ENCODE measurements around the gene DUSP28.
A peak's percentile ranks its signal among the peaks of the same experiment; 100 is the strongest.

Gene DUSP28

GRCh38 chr2:240561325-240561971 lies 1.3 kb downstream of the DUSP28 start:
- peak; percentile 22 for DNase-seq

- DNase-seq = peak; percentile 14
Measured at GRCh38 chr2:240563231-240563630, 3.1 kb downstream of the DUSP28 start.

DNA sequence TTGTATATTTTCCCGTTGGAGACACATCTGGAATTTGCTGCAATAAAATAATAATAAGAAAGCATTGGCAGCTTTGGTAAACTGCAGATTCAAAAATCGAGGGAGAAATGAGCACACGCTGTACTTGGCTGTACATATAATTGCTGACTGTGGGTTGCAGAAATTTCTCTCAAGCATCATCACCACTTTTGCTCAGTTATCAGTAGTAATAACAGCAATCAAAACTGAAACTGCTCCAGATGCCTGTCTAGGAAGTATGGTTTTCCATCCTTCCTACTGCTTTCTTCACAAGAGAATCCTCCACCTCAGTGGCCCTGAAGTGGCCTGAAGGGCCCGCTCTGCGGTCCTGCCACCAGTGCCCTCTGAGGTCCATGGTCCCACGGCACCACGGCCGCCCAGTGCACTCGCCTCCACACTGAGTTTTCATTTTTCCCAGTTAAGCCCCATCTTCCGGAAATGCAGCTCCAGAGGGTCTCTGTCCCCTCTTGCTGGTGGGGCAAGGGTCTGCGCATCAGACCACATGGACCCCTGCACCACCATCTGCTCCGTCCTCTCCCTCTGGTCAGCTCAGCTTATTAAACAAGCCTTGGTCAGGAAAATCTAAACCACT lies 3.9 kb downstream of the DUSP28 start:
- DNase-seq = peak; percentile 14

- peak; percentile 36 for DNase-seq
Measured at GRCh38 chr2:240564561-240565332, 4.6 kb downstream of the DUSP28 start.

GRCh38 chr2:240565333-240566202 lies 5.4 kb downstream of the DUSP28 start:
- peak; percentile 88 for DNase-seq

GRCh38 chr2:240566203-240567136 lies 6.3 kb downstream of the DUSP28 start:
- peak; percentile 96 for DNase-seq

DNA sequence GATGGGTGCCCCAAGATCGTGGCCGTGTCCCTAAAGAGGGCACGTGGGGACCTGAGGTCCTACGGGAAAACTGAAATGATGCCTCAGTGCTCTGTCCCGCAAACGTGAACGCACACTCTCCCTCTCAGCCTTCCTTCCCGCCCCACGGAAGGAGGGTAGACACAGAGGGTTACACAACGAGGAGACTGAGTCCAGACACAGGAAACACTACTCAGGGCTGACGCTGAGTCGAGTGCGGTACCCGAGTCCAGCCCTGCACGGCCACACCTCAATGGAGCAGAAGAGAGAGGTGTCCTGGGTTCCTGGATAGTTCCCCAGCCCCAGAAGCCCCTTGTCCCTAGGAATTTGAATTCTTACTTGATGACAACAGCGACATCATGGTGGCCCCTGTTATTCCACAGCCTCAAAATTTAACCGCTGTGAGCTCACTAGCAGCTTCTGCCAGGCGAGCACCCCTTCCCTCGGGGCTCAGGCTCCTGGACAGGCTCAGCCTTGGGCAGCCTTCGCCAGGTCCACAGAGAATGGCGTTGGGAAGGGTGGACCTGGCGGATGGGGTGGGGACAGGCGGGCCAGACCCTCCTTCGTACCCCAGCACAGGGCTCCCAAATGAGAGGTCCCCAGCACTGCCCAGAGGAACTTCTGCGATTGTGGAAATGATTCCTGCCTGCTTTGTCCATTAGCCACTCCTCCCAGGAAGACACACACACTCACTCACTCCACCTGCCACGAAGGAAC lies 7.1 kb downstream of the DUSP28 start:
- DNase-seq = peak; percentile 40

DNA sequence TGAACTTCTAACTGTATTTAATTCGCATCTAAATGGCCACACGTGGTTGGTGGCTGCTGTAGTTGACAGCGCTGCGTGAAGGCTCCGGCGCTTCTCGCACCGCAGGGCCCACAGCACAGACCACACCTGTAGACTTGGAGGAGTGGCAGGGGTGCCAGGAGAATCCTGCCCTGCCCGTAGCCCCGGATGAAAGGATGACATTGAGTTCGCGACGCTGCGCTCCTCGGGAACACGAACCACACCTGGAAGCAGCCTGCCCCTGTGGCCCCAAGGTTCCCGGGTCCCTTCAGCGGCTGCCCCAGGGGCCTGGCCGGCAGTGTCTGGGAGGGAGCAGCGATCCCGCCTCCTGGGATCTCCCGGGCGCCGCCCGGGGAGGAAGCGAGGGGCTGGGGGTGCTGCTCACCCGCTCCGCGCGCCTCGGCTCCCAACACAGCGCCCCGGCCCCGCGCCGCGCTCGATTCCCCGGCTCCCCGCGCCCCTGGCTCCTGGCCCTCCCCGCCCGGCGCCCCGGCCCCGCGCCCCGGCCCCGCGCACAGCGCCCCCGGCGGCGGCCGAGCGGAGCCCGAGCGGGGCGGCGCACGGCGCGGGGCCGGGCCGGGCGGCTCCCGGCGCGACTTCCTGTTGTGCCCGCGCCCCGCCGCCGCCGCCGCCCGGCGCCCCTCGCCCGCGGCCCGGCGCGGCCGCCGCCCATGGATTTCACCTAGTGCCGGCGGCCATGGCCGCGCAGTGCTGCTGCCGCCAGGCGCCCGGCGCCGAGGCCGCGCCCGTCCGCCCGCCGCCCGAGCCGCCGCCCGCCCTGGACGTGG lies 7.9 kb downstream of the DUSP28 start, which contains the start of gene RNPEPL1:
Gene RNPEPL1, plus strand, starts transcription at position 613 of the 806 bp plus-strand sequence. Its CDS starts 103 bp downstream, at position 716.
- DNase-seq = peak; percentile 56

- DNase-seq = peak; percentile 64
Measured at GRCh38 chr2:240568678-240569522, 8.7 kb downstream of the DUSP28 start.

GRCh38 chr2:240569523-240569997 lies 9.4 kb downstream of the DUSP28 start:
- DNase-seq = peak; percentile 18

GRCh38 chr2:240569998-240570530 lies 9.9 kb downstream of the DUSP28 start:
- no peak for DNase-seq

DNA sequence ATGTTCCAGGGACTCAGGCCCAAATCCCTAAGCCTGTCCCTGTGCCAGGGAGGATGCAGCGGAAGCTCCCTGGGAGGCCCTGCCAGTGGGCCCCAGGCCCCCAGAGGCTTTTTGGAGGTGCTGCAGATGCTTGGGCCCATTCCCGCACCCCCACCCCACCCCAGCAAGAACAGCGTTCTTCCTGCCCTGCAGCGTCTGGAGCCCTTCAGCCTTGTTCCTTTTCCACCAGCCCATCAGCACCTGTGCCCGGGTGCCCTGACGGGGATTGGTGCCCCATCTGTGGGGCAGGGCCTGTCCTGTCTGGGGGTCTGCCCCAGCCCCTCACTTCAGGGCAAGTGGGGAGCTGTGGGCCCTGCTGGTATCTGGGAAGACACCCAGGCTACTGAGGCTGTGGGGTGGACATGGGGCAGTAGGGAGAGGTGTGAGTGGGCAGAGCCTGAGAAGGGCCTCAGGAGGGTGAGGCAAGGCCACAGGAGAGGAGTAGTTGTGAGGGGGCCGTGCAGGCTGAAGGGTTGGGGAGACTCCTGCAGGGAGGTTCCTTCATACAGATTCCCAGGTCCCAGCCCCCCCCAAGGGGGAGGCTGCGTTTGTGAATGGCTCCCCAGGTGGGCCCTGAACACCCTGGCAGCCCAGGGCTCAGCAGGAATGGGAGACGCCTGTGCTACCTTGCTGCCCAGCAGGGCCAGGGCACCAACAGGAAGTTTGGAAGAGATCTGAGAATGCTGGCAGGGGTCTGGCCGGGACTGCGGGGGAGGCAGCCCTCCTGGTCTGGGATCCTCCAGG lies 10.6 kb downstream of the DUSP28 start:
- peak; percentile 16 for DNase-seq

DNA sequence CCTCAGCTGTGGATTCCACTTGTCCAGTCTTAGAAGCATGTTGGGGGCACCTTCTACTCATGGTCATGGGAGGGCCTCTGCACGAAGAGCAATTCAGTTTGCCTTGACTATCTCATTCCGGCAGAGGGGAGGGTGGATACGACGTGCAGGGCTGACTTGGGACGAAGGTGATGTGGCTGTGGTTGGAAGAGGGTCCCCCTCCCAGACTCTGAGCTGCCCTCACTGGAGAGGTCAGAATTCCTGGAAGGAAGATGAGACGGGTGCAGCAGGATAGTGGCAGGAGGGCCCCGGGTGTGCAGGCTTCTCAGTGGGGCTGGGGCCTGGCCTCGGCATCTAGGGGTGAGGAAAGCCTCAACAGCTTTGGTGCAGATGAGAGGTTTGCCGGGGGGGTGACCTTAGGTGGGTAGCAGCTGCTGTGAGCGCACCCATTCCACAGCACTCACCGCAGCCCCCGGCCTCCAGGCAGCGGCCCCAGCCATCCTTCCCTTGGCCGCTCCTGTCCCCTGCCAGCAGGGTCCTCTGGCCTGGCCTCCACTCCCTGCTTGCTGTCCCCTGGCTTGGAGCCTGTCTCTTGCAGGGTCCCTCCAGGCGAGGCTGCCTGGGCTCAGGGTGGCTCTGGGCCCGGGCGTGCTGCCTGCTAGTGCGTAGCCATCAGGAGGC lies 11.3 kb downstream of the DUSP28 start:
- peak; percentile 13 for DNase-seq

DNA sequence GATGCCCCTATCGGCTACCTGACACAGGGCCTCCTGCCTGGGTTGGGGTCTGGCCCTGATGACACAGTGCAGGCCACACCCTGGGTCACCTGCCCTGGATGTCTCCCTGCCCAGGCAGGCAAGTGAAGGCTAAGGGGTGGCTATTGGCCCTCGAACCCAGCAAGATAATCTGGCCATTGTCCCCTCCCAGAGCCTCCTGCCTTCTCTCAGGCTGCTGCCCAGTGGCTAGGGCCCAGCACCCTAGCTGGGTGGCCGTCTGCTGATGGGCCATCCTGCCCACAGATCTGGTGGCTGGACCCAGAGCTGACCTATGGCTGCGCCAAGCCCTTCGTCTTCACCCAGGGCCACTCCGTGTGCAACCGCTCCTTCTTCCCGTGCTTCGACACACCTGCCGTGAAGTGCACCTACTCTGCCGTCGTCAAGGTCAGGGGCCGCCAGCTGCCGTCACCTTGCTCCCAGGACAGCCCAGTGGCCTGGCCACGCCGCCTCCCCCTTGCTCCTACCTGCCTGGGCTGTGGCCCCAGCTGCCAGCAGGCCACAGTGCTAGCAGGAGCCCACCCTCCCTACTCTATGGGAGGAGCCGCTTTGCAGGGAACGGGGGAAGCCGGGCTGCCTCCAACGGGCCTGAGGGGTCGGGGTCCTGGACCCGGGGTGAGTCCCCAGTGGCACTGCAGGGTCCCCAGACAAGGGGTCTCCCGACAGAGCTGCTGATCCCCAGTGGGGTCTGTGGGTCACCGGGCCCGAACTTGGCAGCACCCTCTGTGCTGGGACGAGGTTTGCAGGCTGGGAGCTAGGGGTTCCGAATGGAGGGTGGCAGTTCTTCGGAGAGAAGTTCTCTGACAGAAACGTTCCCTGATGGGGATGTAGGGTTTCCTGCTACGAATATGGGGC lies 12.2 kb downstream of the DUSP28 start:
- peak; percentile 12 for DNase-seq

DNA sequence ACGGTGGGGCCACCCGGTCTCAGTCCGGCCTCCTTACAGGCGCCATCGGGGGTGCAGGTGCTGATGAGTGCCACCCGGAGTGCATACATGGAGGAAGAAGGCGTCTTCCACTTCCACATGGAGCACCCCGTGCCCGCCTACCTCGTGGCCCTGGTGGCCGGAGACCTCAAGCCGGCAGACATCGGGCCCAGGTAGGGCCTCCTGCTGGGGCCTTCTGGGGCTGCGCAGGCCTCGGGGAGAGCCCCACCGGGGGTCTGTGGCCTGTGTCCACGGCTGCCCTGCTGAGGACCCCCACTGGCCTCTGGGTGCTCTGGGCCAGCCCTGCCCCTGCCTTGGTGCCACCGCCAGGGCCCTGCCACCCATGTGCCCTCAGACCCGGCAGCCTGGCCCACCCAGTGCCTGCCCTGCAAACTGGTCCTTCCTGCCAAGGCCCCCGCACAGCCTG lies 12.9 kb downstream of the DUSP28 start:
- peak; percentile 8 for DNase-seq

All from activated CD8-positive, alpha-beta memory T cell treated with anti-CD3 and anti-CD28 coated beads, Interleukin-2, amount 50 U/mL, for 4 hours (primary cell).